ENCODE data around the gene KRTAP4-4.
"Not testable (repeated sequence)": the region's sequence is repeated elsewhere in the genome, so short reads cannot be mapped to it uniquely, and the experiment has no call there.

KRTAP4-4 gene

GRCh38 chr17:41160648-41161047, at the start of gene KRTAP4-4:
Gene KRTAP4-4 (minus strand): TSS chr17:41160748. CDS start chr17:41160691, 57 bp downstream.
- DNase-seq (ENCODE audit: low read depth), result no peak
- in situ Hi-C loops (cut with HindIII; ENCODE audit: low sequenced_read_pairs), result no loop called here
- no peak for TF ChIP-seq CTCF (IDR thresholded peaks at IDR 0.05; ENCODE audit: low read depth, low read length, missing control alignments)
- H3K4me3 ChIP-seq (ENCODE audit: low read depth, low read length), result no peak within 1 kb of the TSS

GRCh38 chr17:41199421-41200078, 39.0 kb upstream of the KRTAP4-4 start:
- H3K4me3 ChIP-seq (ENCODE audit: low read depth, low read length), result no peak overlapping the region
- no peak for DNase-seq (ENCODE audit: low read depth)
- TF ChIP-seq CTCF (IDR thresholded peaks at IDR 0.05; ENCODE audit: low read depth, low read length, missing control alignments), result no peak
- in situ Hi-C loops (cut with HindIII; ENCODE audit: low sequenced_read_pairs), result no loop called here

GRCh38 chr17:41196068-41196467, 35.5 kb upstream of the KRTAP4-4 start:
- H3K4me3 ChIP-seq (ENCODE audit: low read depth, low read length), result no peak overlapping the region
- in situ Hi-C loops (cut with HindIII; ENCODE audit: low sequenced_read_pairs), result no loop called here
- TF ChIP-seq CTCF (IDR thresholded peaks at IDR 0.05; ENCODE audit: low read depth, low read length, missing control alignments), result no peak
- no peak for DNase-seq (ENCODE audit: low read depth)

GRCh38 chr17:41190328-41190727, 29.8 kb upstream of the KRTAP4-4 start:
- no peak for TF ChIP-seq CTCF (IDR thresholded peaks at IDR 0.05; ENCODE audit: low read depth, low read length, missing control alignments)
- DNase-seq (ENCODE audit: low read depth), result no peak
- H3K4me3 ChIP-seq (ENCODE audit: low read depth, low read length), result no peak overlapping the region
- in situ Hi-C loops (cut with HindIII; ENCODE audit: low sequenced_read_pairs), result no loop called here

GRCh38 chr17:41189837-41190318, 29.3 kb upstream of the KRTAP4-4 start, which contains the start of gene KRTAP9-1:
Gene KRTAP9-1 (plus strand): TSS chr17:41189887. CDS start chr17:41189887, 0 bp downstream.
- DNase-seq (ENCODE audit: low read depth); in situ Hi-C loops (cut with HindIII; ENCODE audit: low sequenced_read_pairs); H3K4me3 ChIP-seq (ENCODE audit: low read depth, low read length): not testable (repeated sequence)

- H3K4me3 ChIP-seq (ENCODE audit: low read depth, low read length), result no peak overlapping the region
- peak; percentile 3 for DNase-seq (ENCODE audit: low read depth)
- TF ChIP-seq CTCF (IDR thresholded peaks at IDR 0.05; ENCODE audit: low read depth, low read length, missing control alignments), result no peak
- in situ Hi-C loops (cut with HindIII; ENCODE audit: low sequenced_read_pairs), result no loop called here
Measured at GRCh38 chr17:41186872-41187271, 26.3 kb upstream of the KRTAP4-4 start.

- DNase-seq (ENCODE audit: low read depth), result no peak
- H3K4me3 ChIP-seq (ENCODE audit: low read depth, low read length), result no peak overlapping the region
- in situ Hi-C loops (cut with HindIII; ENCODE audit: low sequenced_read_pairs), result no loop called here
- TF ChIP-seq CTCF (IDR thresholded peaks at IDR 0.05; ENCODE audit: low read depth, low read length, missing control alignments), result no peak
Measured at GRCh38 chr17:41185001-41185400, 24.5 kb upstream of the KRTAP4-4 start.

Data from astrocyte of the cerebellum (primary cell).